ENCODE results near the gene ZNF717. TPM values are rescaled to one million over a fixed set of nuclear protein-coding genes. Genes with fewer than 3 reads are reported as not detected.

The ZNF717 gene
- 2.3 to 2.9 TPM (median 2.5 TPM) in 5 replicates for total RNA-seq (2022; extraction: Qiagen RNA extraction)

GRCh38 chr3:75785081-75785755, at the start of gene ZNF717:
ZNF717 (minus strand) TSS chr3:75785549; CDS start chr3:75783362, 2,187 bp downstream.

Other genes starting within 250 kb of the ZNF717 start
- not detected in 5 replicates for gene FRG2C, start 121.2 kb downstream of the ZNF717 start, total RNA-seq (2022; extraction: Qiagen RNA extraction)

All from A549 treated with Mapracorat at 1 μM for 4 hours (cell line).